Lower leg skin (tissue), 3 donors: ENCODE results near the gene EEF2K.

Experiments used
- CTCF ChIP-seq, 3 donors: fragments of 450-650 bp; IDR thresholded peaks; one replicate each; pipeline ENCODE4 v1.5.1; 2016; ENCODE audit warnings: antibody characterized with exemption in 3 of 3, mild to moderate bottlenecking in 3 of 3, moderate library complexity in 2 of 3
- POLR2A ChIP-seq, 2 donors: fragments of 450-650 bp; IDR thresholded peaks; one replicate each; pipeline ENCODE4 v1.6.1; 2016 to 2017; ENCODE audit warnings: antibody characterized with exemption in 2 of 2, mild to moderate bottlenecking in 1 of 2, moderate library complexity in 1 of 2

DNA sequence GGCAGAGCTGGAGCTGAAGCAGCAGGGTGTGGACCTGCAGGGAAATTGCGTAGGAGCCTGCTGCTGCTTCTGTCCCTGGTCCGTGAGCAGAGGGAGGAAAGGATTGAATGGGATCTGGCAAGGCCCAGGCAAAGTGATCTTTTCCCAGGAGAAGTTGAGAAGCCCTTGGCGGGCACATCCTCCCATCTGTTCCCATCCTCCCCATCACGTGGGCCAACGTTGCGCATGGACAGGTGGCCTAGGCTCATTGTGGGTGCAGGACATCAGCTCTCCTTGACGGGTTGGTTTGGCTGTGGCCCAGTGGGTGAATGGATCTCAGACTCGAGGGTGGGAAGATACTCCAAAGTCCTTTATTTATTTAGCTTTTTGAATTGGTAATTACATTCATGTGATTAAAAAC is 61.7 kb downstream of the EEF2K start:
- TF ChIP-seq CTCF (IDR thresholded peaks at IDR 0.05) = no peak
- TF ChIP-seq POLR2A (IDR thresholded peaks at IDR 0.05) = no peak
